HepG2 (cell line): Measurements from ENCODE around the gene METTL6. TPM values are rescaled to one million over a fixed set of nuclear protein-coding genes. Genes with fewer than 3 reads are reported as not detected.

Experiments used
- CENPT ChIP-seq: sonication (generic); formaldehyde crosslinking; IDR thresholded peaks from 2 replicates; pipeline ENCODE4 v1.8.0; 2022; ENCODE audit warnings: low read depth, mild to moderate bottlenecking, moderate library complexity, missing genetic modification reagents
- HNF1A ChIP-seq, 2 experiments: sonication (generic) in 1 of 2; formaldehyde crosslinking in 1 of 2; IDR thresholded peaks; 2 replicates each; pipeline versions ENCODE4 v1.4.0 to v1.6.1; 2016 to 2020; ENCODE audit warnings: borderline replicate concordance in 1 of 2, low read depth in 1 of 2, mild to moderate bottlenecking in 1 of 2, missing genetic modification reagents in 1 of 2
- KDM4B ChIP-seq: sonication (generic); formaldehyde crosslinking; IDR thresholded peaks from 2 replicates; pipeline ENCODE4 v1.4.0; 2020; ENCODE audit warnings: missing genetic modification reagents
- MAFK ChIP-seq, 2 experiments: IDR thresholded peaks in 1 of 2; conservative IDR thresholded peaks in 1 of 2; 2 replicates each; pipeline ENCODE4 v1.6.1; 2011; ENCODE audit warnings: improper control_type of control experiment in 2 of 2, low read length in 2 of 2
- NPAS2 ChIP-seq: sonication (generic); formaldehyde crosslinking; IDR thresholded peaks from 2 replicates; pipeline ENCODE4 v1.8.0; 2022; ENCODE audit warnings: mild to moderate bottlenecking, missing genetic modification reagents, borderline replicate concordance
- PHB2 ChIP-seq: fragments of 450-650 bp; IDR thresholded peaks from 2 replicates; pipeline ENCODE4 v1.6.1; 2018; ENCODE audit not compliant: partially characterized antibody
- POLR2AphosphoS2 ChIP-seq: IDR thresholded peaks from 2 replicates; pipeline ENCODE4 v1.6.1; 2011; ENCODE audit warnings: low read depth, low read length, improper control_type of control experiment
- RAD51 ChIP-seq: fragments of 450-650 bp; IDR thresholded peaks from 2 replicates; pipeline ENCODE4 v1.6.1; 2016; ENCODE audit warnings: borderline replicate concordance
- RELA ChIP-seq: sonication (generic); formaldehyde crosslinking; IDR thresholded peaks from 2 replicates; pipeline ENCODE4 v1.4.0; 2020; ENCODE audit warnings: missing genetic modification reagents
- RNF2 ChIP-seq: fragments of 450-650 bp; conservative IDR thresholded peaks from 2 replicates; pipeline ENCODE4 v1.6.1; 2016; ENCODE audit warnings: low read depth
- SIN3B ChIP-seq: fragments of 150-350 bp; IDR thresholded peaks from 2 replicates; pipeline ENCODE4 v1.6.1; 2014; ENCODE audit warnings: low read length
- U2AF2 ChIP-seq: fragments of 200-400 bp; formaldehyde crosslinking; IDR thresholded peaks from 2 replicates; pipeline ENCODE4 v1.6.1; 2017; ENCODE audit warnings: low read depth, mild to moderate bottlenecking, low read length
- ZFP82 ChIP-seq: sonication (generic); formaldehyde crosslinking; IDR thresholded peaks from 2 replicates; pipeline ENCODE4 v1.5.1; 2020; ENCODE audit warnings: mild to moderate bottlenecking, missing genetic modification reagents, borderline replicate concordance
- ZMYM2 ChIP-seq: sonication (generic); formaldehyde crosslinking; IDR thresholded peaks from 2 replicates; pipeline ENCODE4 v1.8.0; 2022; ENCODE audit warnings: mild to moderate bottlenecking, missing genetic modification reagents
- ZNF292 ChIP-seq: sonication (generic); formaldehyde crosslinking; IDR thresholded peaks from 2 replicates; pipeline ENCODE4 v1.8.1; 2022; ENCODE audit warnings: mild to moderate bottlenecking, low read depth, missing genetic modification reagents, borderline replicate concordance
- ZNF589 ChIP-seq: sonication (generic); formaldehyde crosslinking; conservative IDR thresholded peaks from 2 replicates; pipeline ENCODE4 v1.8.0; 2022; ENCODE audit warnings: mild to moderate bottlenecking, moderate library complexity, missing genetic modification reagents
- ZNF619 ChIP-seq: sonication (generic); formaldehyde crosslinking; IDR thresholded peaks from 2 replicates; pipeline ENCODE4 v1.4.0; 2020; ENCODE audit warnings: mild to moderate bottlenecking, missing genetic modification reagents
- polyA plus RNA-seq, 8 experiments: library from polyadenylated mRNA; depleted of rRNA in 3 of 8; stranded (reverse) in 7 of 8; unstranded in 1 of 8; fragments of >200 nt; fragmentation: Illumina TruSeq in 4 of 8; extraction: Trizol in 4 of 8; gene quantifications; 2 replicates each; pipeline versions ENCODE4 v1.2.1 to v1.2.3, GENCODE V29; 2011 to 2016; ENCODE audit warnings: low read depth in 4 of 8, missing spikeins in 1 of 8, mixed read lengths in 1 of 8; ENCODE audit not compliant: insufficient read depth in 1 of 8
- total RNA-seq, 5 experiments: library from RNA; depleted of rRNA; stranded (reverse); fragments of >200 nt; fragmentation: Illumina TruSeq; extraction: Trizol; gene quantifications; 2 replicates each; pipeline ENCODE4 v1.2.3, GENCODE V29; 2016; ENCODE audit warnings: low read depth in 1 of 5
- TF ChIP-seq, protein P1 (sequence below): sonication (generic); formaldehyde crosslinking; IDR thresholded peaks from 2 replicates; pipeline ENCODE4 v1.4.0; 2020; ENCODE audit warnings: missing genetic modification reagents, borderline replicate concordance
- TF ChIP-seq, protein P2 (sequence below): sonication (generic); formaldehyde crosslinking; IDR thresholded peaks from 2 replicates; pipeline ENCODE4 v1.5.1; 2020; ENCODE audit warnings: missing genetic modification reagents, mild to moderate bottlenecking, borderline replicate concordance
- TF ChIP-seq, protein P3 (sequence below): IDR thresholded peaks from 2 replicates; pipeline ENCODE4 v1.6.1; 2016

METTL6 gene
- total and polyA plus RNA-seq, 2 of the 13 experiments (the other 11 are each of a cell fraction or from before 2014, with no cell fraction given) = 17.2 to 29.4 TPM

- TF ChIP-seq, protein P1, sequence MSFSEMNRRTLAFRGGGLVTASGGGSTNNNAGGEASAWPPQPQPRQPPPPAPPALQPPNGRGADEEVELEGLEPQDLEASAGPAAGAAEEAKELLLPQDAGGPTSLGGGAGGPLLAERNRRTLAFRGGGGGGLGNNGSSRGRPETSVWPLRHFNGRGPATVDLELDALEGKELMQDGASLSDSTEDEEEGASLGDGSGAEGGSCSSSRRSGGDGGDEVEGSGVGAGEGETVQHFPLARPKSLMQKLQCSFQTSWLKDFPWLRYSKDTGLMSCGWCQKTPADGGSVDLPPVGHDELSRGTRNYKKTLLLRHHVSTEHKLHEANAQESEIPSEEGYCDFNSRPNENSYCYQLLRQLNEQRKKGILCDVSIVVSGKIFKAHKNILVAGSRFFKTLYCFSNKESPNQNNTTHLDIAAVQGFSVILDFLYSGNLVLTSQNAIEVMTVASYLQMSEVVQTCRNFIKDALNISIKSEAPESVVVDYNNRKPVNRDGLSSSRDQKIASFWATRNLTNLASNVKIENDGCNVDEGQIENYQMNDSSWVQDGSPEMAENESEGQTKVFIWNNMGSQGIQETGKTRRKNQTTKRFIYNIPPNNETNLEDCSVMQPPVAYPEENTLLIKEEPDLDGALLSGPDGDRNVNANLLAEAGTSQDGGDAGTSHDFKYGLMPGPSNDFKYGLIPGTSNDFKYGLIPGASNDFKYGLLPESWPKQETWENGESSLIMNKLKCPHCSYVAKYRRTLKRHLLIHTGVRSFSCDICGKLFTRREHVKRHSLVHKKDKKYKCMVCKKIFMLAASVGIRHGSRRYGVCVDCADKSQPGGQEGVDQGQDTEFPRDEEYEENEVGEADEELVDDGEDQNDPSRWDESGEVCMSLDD (CRISPR knock-in tag) = no peak
- TF ChIP-seq, protein P2, sequence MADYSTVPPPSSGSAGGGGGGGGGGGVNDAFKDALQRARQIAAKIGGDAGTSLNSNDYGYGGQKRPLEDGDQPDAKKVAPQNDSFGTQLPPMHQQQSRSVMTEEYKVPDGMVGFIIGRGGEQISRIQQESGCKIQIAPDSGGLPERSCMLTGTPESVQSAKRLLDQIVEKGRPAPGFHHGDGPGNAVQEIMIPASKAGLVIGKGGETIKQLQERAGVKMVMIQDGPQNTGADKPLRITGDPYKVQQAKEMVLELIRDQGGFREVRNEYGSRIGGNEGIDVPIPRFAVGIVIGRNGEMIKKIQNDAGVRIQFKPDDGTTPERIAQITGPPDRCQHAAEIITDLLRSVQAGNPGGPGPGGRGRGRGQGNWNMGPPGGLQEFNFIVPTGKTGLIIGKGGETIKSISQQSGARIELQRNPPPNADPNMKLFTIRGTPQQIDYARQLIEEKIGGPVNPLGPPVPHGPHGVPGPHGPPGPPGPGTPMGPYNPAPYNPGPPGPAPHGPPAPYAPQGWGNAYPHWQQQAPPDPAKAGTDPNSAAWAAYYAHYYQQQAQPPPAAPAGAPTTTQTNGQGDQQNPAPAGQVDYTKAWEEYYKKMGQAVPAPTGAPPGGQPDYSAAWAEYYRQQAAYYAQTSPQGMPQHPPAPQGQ = no peak
- TF ChIP-seq ZNF619 (no peak), NPAS2 (CRISPR knock-in tag) (no peak), MAFK (conservative IDR thresholded peaks at IDR 0.05 in 1 of 2, IDR thresholded peaks at IDR 0.05 in 1 of 2; ENCODE audit: low read length in 2 of 2) (no peak), ZFP82 (peak; percentile 57), ZNF292 (CRISPR knock-in tag) (no peak), RELA (CRISPR knock-in tag) (no peak), HNF1A (IDR thresholded peaks at IDR 0.05; ENCODE audit: low read depth) (no peak), HNF1A (CRISPR knock-in tag; IDR thresholded peaks at IDR 0.05; ENCODE audit: borderline replicate concordance) (peak; percentile 25; the same call in 1 of the 2 replicates), CENPT (CRISPR knock-in tag) (no peak), KDM4B (no peak), POLR2AphosphoS2 (no peak), U2AF2 (no peak), ZNF589 (CRISPR knock-in tag) (no peak), PHB2 (no peak), SIN3B (peak; percentile 73; the same call in 1 of the 2 replicates), ZMYM2 (CRISPR knock-in tag) (0 out of 2 replicates have a peak, but pooled peaks have one; percentile 5), RNF2 (no peak), RAD51 (no peak)
- TF ChIP-seq, protein P3, sequence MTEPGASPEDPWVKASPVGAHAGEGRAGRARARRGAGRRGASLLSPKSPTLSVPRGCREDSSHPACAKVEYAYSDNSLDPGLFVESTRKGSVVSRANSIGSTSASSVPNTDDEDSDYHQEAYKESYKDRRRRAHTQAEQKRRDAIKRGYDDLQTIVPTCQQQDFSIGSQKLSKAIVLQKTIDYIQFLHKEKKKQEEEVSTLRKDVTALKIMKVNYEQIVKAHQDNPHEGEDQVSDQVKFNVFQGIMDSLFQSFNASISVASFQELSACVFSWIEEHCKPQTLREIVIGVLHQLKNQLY = no peak
Observed at GRCh38 chr3:15427182-15427880, at the start of gene METTL6, which contains the start of gene EAF1 (continued).
